Germinal center (tissue), 1 donor: ENCODE measurements around the gene AP3M1.
"Not testable (repeated sequence)": the region's sequence is repeated elsewhere in the genome, so short reads cannot be mapped to it uniquely, and the experiment has no call there.

Source experiments
- DNase-seq: peaks from one replicate; pipeline ENCODE4 v3.0.0; 2012; ENCODE audit warnings: mixed read lengths, low spot score

AP3M1 gene

GRCh38 chr10:74163319-74164068, 12.9 kb upstream of the AP3M1 start:
- DNase-seq: peak; percentile 13

DNA sequence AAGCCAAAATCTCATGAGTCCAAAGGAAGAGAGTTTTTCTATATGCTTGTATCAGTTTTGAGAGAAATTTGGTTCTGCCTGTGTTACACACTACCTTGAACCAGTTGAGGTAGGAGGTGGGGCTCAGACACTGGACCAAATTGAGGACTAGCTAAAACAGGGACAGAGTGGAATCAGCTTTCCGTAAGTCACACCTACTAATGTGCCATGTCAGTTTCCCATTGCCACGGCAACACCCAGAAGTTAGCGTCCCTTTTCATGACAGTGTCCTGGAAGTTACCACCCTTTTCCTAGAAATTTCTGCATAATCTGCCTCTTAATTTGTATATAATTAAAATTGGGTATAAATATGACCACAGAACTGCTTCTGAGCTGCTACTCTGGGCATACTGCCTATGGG, 9.4 kb upstream of the AP3M1 start:
- no peak for DNase-seq

DNA sequence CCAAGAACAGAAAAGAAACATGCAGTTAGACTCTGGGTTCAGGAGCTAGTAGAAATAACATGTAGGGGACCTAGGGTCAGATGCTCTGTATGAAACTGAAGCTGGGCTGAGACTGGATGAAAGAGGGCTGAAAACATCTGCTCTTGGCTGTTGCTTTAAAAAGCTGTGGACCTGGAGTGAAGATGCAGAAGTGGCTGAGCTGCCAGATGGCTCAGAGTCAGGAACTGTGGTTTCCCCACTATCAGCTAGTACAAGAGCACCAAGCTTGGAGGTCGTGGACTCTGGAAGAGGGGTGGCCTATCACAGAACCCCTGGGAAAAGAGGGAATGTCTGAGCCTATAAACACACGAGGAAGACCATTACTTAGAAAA, 6.3 kb upstream of the AP3M1 start:
- DNase-seq: no peak

GRCh38 chr10:74153676-74154075, 3.0 kb upstream of the AP3M1 start:
- no peak for DNase-seq

DNA sequence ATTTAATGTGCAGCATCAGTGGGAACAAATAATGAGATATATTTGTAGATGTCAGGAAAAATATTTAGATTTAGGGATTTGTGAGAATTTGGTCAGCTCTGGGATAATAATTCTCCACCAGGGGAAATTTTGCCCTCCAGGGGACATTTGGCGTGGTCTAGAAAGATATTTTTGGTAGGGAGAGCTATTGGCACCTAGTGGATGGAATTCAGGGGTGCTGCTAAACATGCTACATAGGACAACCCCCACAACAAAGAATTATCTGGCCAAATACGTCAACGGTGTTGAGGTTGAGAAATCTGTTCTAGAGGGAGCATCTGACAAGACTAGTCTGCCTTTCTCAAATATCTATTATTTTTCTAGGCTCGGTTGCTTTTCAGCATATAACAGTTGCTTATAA, 2.5 kb upstream of the AP3M1 start:
- no peak for DNase-seq

- DNase-seq: no peak
These were observed 1.5 kb upstream of the AP3M1 start for GRCh38 chr10:74151879-74152722.

DNA sequence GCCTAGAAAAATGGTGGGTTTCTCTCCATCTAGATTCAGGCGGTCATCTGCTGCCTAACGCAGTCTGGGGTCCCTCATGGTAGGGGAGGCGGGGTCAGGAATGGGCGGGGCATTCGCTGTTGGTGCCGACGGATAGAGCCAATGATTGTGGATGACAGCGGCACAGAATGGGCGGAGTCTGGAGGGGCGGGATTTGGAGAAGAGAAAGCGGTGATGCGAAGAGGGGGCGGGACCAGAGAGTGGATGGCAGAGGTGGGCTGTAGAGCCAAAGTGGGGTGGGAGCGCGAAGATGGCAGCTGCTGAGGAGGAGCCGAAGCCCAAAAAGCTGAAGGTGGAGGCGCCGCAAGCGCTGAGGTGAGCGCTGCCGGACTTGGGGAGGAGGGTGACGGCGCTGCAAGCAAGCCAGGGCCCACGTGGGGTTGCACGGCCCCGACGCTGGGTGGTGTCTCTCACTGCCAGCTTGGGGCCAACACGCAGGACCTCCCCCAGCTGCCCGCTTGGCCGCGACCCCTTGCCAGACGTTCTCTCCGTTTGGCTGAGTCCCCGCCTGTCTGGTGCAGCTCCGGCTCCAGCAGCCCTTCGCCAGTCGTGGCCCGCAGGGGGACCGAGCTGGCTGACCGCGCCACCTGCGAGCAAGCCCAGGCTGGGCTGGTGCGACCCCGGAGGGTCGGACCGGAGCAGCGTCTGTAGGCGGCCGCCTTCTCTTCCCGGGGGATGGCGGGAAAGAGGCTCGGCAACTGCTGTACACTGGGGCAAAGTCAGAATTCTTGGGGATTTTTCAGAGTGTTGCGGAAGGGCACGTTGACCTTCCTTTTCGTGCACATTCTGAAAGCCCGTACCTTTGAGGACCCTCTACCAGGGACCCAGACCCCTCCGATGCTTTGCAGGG, 606 bp upstream of the AP3M1 start, which contains the start of gene ADK:
TSS of gene ADK (plus strand) at position 232 of the 889 bp plus-strand sequence. CDS start at position 290, 58 bp downstream.
- DNase-seq: peak; percentile 99

GRCh38 chr10:74146980-74147379, 3.6 kb downstream of the AP3M1 start:
- DNase-seq: not testable (repeated sequence)

GRCh38 chr10:74145133-74145532, 5.5 kb downstream of the AP3M1 start:
- no peak for DNase-seq

DNA sequence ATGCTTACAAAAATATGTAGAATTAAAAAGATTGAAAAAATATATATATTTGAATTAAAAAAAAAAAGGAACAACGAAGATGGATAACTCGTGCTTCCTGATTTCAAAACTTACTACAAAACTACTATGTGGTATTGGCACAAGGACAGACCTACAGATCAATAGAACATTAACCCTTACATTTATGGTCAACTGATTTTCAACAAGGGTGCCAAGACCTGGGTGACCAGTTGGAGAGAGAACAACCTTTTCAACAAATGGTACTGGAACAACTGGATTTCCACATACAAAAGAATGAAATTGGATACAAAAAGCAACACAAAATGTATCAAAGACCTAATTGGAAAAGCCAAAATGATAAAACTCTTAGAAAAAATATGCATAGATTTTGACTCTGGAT, 10.1 kb downstream of the AP3M1 start:
- DNase-seq: no peak

DNA sequence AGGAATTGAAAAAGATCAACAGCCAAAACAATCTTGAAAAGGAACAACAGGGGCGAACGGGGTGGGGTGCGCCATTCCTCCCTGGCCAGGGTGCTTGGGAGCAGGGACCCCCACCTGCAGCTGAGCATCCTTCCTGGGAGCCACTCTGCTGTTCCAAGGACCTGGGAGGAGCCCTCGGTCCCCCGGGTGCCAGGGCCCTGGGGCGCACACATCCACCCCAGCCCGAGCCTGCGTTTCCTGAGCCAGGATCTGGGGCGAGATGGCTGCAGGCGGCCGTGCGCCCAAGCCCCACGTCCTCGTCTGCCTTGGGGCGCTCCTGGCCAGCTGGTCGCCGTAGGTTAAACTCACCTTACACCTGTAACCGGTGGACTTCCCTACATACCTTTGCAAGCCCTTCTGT, 10.6 kb downstream of the AP3M1 start:
- DNase-seq: no peak

GRCh38 chr10:74138596-74138995, 12.0 kb downstream of the AP3M1 start:
- DNase-seq: not testable (repeated sequence)

DNA sequence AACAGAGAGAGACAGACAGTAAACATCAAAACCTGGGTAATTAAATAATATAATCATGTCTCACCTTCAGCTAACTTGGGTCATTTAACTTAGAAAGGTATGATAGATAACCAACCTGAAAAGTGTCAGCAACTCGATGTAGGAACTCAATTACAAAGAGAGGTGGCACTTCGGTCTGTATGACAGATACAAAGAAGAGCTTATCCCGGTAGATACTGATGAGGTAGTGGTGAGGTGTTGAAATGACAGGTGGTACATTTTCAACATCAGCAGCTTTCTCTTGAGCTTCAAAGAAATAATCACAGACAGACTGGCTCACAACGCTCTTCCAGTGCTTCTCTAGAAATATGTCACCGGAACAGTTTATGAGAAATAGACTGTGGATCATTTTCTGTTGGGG, 12.6 kb downstream of the AP3M1 start:
- no peak for DNase-seq

DNA sequence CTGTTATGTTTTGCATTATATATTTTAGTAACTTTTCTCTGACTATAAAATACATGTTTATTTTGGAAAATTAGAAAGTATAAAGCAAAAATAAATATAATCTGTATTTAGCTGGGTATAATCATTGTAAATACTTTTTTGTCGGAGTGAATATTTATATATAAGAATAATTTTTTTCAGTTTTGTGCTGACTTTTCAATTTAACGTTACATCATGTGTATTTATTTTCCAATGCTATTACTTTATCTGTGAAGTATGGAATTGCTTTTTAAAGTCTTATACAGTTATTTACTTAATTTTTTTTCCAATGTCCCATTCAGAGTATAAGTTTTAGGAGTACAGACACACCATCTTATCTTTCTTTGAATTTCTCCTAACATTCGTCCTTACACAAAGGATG, 15.2 kb downstream of the AP3M1 start:
- no peak for DNase-seq

DNA sequence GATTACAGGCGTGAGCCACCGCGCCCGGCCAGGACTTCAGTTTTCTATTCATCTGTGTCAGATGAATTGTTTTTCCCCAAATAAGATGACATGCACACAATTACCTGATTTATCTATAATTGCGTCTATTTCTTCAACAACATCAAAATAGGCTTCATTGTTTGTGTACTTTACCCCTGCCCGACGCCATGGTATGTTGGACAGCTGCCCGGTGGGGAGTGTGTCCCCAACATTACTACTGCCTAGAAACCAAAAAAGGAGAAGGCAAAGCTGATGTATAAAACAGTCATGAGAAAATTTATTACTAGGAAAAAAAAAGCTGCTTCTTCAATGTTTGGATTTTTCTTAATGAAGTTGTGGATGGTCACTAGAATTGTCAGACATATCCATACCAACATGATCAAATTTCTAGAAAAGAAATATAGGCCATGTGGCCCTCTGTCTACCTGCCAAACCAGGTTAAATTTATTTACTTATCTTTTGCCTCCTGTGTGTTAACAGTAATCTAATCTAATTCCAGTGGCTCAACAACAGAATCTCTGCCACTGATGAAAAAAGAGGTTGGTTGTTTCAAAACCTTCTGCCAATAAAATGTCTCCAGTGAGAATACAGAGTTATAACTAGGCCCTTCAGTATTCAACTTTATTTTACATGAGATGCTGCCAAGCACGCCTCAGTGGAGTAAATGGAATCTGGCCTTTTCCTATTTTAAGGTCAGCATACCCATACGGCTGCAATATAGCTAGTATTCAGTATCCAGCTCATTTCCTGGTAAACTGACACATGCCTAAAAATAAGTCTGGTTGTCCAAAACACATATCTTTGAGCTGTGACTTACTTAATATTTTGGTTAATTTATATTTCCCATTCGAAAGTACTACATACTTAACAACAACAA, 16.5 kb downstream of the AP3M1 start:
- DNase-seq: no peak

- DNase-seq: no peak
These were observed 27.5 kb downstream of the AP3M1 start for GRCh38 chr10:74123081-74123480.

- DNase-seq: no peak
These were observed 28.6 kb downstream of the AP3M1 start for GRCh38 chr10:74122060-74122459.

- DNase-seq: no peak
These were observed 29.3 kb downstream of the AP3M1 start for GRCh38 chr10:74121368-74121767.

GRCh38 chr10:74120911-74121310, 29.7 kb downstream of the AP3M1 start:
- no peak for DNase-seq

GRCh38 chr10:74118804-74119203, 31.8 kb downstream of the AP3M1 start:
- DNase-seq: no peak

DNA sequence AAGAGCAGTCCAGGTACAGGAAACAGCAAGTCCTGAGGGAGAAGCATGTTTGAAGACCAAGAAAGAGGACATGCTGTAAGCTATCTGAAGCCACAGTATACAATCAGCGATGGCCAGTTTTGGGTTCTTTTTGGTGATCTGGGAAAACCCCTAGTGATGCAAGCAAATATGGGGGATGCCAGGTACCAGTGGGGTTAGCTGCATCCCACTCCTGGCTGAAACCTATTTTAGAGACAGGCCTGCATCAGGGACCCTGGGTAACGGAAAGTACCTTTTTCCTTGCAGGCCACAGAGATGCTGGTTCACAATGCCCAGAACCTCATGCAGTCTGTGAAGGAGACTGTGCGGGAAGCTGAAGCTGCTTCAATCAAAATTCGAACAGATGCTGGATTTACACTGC, 32.9 kb downstream of the AP3M1 start:
- DNase-seq: no peak
